Measurements from ENCODE around the gene OXSR1.
"Not testable (repeated sequence)": the region's sequence is repeated elsewhere in the genome, so short reads cannot be mapped to it uniquely, and the experiment has no call there.

OXSR1 gene

DNA sequence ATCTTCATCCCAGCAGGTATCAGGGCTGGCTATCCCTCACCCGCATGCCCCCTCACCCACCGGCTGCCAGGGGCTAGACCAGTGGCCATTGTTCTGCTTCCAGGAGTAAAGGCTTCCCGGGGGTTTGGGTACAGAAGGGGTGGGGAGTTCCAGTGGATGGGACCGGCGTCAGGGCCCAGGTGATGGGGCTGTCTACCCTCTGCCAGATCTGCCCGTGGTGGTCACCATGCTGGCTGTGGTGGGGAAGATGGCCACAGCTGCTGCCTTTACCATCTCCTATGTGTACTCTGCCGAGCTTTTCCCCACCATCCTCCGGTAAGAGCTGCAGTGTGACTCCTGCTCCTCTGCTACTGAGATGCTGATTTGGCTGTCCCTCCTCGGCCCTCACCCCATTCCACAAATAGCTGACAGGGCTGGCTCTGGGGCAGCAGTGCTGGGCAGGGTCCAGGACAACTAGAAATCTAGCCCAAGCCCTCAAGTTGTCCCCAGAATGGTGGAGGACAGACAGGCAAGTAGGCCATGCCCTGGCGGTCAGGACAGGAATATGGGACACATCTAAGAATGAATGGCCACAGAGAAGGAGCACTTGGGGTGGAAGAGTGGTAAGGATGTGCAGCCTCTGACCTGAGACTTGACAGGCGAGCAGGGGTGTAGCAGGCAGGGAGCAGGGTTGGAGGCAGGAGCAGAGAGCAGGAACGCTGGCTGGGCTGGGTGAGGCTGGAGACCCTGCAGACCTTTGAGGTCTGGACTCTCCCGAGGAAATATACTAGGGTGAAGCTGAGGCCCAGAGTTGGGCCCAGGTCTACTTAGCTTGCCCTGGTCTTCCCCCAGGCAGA lies 111.0 kb downstream of the OXSR1 start:
- DNase-seq = no peak

DNA sequence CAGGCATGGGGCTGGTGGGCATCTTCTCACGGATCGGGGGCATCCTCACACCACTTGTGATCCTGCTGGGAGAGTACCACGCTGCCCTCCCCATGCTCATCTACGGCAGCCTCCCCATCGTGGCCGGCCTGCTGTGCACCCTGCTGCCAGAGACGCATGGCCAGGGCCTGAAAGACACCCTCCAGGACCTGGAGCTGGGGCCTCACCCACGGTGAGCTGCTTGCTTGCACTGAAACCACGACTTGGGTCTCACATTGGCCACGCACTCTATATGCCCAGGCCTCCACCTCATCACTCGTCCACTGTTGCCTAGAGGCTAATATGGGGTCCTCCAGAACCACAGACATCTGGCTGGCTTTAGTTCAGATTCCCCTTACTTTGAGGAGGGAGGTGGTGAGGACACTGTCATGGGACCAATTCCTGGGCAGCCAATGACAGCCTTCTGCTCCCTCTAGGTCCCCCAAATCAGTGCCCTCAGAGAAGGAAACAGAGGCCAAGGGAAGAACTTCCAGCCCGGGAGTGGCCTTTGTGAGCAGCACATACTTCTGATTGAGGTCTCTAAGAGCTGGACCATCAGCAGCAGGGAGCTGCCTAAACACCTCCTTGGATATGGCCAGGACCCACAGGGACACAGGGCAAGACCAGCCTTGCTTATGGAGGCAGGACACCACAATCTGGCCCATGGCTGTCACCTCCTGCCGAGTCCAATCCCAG lies 111.7 kb downstream of the OXSR1 start:
- DNase-seq = no peak

DNA sequence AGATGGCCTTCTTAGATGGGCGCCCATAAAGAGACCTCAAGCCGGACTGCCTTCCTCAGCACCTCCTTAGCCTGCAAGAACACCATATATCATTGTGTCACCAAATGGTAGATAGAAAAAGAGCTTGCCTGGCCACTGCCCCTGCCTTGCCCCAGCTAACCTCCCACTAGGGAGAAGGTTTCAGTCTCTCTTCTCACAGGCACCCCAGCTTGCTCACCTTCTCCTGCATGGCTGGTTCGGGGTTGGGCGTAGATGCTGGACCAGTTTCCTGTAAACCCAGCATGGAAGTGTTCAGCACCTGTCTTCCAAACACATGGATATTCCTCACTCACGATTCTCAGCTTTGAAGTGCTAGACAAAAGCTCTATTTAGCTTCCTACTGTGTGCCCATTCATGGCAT lies 113.5 kb downstream of the OXSR1 start:
- DNase-seq = no peak

DNA sequence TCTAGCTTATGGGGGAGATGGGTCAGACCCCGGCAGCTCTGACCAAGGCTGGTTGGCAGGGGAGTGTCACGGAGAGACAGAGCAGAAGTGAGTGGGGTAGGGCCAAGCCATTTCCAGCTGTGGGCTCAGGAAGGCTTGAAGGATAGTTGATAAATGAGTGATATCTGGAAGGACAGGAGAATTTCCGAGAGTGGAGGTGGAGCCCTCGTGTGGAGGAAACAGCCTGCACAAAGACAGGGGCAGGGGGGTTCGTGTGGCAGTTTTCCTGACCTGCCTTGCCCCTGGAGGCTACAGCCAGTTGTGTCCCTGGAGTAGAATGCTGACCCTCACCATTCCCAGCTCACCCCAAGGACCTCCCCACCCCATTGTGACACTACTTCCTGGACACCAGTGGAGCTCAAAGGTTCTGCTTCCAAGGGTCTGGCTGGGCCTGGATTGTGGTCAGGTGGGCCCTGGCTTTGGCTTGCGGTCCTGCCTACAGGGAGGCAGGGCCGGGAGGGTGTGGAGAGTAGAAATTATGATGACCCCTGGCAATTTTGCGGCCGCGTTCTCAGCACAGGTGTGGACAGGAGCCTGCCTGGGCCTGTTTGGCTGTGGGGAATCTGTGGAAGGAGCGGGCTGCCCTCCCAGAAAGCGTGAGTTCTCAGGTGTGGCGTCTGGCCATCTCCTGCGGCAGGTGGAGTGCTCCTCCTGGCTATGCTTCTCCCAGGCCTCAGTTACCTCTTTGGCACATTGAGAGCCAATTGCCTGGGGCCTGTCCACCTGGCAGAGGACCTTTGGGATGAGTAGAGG lies 116.8 kb downstream of the OXSR1 start, which contains the start of gene SLC22A14:
Gene SLC22A14, plus strand, starts transcription at position 400 of the 792 bp plus-strand sequence. CDS start 23,733 bp downstream, outside the sequence.
- no peak for DNase-seq

DNA sequence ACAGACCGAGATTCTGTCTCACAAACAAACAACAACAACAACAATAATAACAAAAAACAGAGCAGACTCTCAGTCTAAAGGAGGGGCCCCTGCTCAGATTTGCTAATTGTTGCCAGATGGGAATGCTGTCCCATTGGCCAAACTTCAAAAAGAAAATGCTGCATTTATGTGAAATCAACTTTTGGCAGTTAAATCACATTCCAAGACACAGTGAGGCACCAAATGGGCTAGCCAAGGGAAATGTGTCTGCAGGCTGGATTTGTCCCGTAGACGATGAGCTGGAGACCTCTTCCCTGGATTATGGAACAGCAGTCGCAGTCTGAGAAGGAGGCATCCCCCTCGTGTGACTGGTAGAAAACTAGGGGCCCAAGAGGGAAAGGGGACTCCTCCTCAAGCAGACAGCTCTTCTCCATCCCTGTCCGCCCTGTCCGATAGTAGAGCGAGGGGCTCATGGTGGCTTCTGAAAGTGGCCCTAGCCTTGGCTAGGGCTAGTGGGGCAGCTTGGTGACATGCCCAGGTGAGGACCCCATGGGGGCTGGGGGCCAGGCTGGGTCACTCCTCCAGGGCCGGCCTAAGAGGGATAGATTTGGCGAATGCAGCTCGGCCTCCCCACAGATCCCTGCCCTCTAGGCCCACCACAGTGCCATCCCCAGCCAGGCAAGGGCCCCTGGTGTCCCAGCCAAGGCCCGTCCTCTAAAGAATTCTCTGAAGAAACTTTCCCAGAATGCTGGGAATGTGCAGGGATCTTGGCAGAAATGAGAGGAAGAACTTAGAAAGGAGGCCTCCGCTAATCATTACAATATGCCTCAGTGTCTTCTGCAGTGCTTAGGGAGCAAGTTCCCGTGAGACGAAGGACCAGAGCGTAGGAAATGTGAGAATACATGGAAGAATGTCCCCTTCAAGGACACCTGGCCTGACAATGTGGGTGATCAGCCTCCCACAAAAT lies 118.7 kb downstream of the OXSR1 start:
- no peak for DNase-seq

DNA sequence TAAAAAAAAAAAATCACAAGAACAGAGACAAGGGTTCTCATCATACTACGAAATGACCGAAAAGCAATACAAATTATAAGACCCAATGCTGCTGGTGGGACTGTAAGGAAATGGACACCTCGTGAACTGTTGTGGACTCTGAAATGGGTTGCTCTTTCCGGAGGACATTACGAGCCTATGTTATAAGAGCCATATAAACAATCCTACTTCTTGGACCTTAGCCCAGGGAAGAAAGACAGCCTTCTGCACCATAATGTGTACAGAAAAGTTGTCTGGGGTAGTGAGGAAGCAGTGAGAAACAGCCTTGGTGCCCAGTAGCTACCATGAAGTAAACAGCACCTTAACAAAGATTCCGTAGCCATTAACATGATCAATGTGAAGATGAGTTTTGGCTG lies 119.4 kb downstream of the OXSR1 start:
- no peak for DNase-seq

DNA sequence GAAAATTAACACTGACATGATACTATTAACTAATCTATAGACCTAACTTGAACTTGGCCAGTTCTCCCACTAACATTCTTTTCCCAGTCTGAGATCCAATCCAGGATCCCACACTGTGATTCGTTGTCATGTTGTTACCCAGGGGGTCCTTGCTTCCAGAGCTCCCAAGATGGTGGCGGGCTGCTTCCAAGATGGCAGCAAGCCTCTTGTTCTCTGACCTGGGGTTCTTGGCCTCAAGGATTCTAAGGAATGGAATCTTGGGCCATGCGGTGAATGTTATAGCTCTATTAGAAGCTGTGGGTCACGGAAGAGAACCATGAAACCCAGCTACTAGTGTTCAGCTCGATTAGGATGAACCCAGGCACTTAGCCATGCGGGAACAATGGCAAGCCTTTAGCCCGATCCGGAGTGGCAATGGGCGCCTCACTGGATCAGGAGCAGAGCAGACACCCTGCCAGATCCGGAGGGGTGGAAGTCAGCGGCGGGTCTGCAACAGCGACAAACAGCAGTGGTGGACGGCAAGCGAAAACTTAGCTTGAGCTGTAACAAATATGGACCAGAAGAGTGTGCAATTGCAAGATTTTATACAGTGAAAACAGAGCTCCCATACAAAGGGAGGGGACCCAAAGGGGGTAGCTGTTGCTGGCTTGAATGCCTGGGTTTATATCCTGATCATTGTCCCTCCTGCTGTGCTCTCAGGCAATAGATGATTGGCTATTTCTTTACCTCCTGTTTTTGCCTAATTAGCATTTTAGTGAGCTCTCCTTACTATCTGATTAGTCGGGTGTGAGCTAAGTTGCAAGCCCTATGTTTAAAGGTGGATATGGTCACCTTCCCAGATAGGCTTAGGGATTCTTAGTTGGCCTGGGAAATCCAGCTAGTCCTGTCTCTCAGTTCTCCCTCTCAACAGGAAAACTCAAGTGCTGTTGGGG lies 124.2 kb downstream of the OXSR1 start:
- not testable (repeated sequence) for DNase-seq

DNA sequence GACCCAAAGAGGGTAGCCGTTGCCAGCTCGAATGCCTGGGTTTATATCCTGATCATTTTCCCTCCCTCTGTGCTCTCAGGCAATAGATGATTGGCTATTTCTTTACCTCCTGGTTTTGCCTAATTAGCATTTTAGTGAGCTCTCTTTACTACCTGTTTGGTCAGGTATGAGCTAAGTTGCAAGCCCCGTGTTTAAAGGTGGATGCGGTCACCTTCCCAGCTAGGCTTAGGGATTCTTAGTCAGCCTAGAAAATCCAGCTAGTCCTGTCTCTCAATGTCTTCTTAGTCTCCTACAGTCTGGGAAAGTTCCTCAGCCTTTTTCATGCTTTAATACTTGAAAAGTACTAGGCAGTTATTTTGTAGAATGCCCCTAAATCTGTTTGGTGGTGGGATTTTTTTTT lies 131.7 kb downstream of the OXSR1 start:
- not testable (repeated sequence) for DNase-seq

DNA sequence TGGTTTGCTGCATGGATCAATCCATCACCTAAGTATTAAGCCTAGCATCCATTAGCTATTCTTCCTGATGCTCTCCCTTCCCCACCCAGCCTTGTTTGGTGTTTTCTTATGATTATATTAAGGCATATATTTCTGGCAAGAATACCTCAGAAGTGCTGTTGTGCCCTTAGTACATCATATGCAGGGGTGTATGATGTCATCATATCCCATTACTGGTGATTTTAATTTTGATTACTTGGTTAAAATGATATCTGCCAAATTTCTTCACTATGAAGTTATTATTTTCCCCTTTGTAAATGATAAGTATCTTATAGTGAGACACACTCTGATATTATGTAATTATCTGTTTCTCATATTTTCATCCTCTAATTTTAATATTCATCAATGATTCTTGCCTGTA lies 132.2 kb downstream of the OXSR1 start:
- no peak for DNase-seq

DNA sequence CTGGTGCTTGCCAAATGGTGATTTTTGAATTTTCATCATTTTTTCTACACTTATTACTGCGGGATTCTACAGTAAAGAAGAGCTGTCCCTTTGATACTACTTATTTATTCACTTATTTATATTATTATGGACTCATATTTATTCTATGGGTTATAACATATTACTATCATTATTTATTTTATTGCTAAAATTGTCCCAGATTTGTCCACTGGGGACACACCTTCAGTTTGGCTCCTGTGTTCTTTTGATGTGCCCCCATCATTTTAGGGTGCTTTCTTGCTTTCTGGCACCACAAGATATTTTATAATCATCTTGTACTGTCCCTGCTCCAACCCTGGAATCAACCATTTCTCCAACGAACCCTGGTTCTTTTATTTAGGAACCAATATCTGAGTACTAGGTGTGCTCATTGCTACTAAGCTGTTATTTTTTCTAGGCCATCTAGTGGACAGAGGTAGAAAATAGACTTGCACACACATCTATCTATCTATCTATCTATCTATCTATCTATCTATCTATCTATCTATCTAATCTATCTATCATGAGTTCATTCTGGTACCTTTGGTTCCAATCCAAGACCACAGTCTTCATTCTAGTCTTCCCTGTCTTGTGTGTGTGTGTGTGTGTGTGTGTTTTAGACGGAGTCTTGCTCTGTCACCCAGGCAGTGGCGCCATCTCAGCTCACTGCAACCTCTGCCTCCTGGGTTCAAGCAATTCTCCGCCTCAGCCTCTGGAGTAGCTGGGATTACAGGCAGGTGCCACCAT lies 132.8 kb downstream of the OXSR1 start:
- peak in 1 of 2 donors; percentile 17 for DNase-seq
